ENCODE measurements around the gene COMMD3. TPM values are rescaled to one million over a fixed set of nuclear protein-coding genes. Genes with fewer than 3 reads are reported as not detected.

COMMD3 gene
- total RNA-seq, 4 donors from 2014 or later, result 17.2 to 28.2 (median 23.8) TPM

- Histone ChIP-seq H3K36me3 (no peaks in the 10 kb centered on the region), H3K27me3 (peaks cover 0 to 2% of the 10 kb centered on the region in 2 donors), H3K9me3 (no peaks in the 10 kb centered on the region), H3K4me1 (no peaks in the 10 kb centered on the region), H3K27ac (no peak overlapping the region), H3K4me3 (no peak overlapping the region)
- WGBS, 2 donors, result 93% methylated on average over 1 of the region's 1 CpG
- no peak for TF ChIP-seq CTCF (IDR thresholded peaks at IDR 0.05)
- no peak for TF ChIP-seq EP300 (IDR thresholded peaks at IDR 0.05)
- no peak for TF ChIP-seq POLR2A (IDR thresholded peaks at IDR 0.05)
- DNase-seq (ENCODE audit: low spot score in 2 of 2), result no peak
Observed at GRCh38 chr10:22365233-22365632, 49.0 kb downstream of the COMMD3 start.

- Histone ChIP-seq H3K4me1 (no peaks in the 10 kb centered on the region), H3K9me3 (no peaks in the 10 kb centered on the region), H3K36me3 (no peaks in the 10 kb centered on the region), H3K4me3 (no peak overlapping the region), H3K27me3 (peaks cover 0 to 2% of the 10 kb centered on the region in 2 donors), H3K27ac (no peak overlapping the region)
- WGBS, 2 donors, result 74 to 78% methylated on average over 4 of the region's 4 CpGs
- no peak for DNase-seq (ENCODE audit: low spot score in 2 of 2)
- no peak for TF ChIP-seq POLR2A (IDR thresholded peaks at IDR 0.05)
- TF ChIP-seq EP300 (IDR thresholded peaks at IDR 0.05), result no peak
- no peak for TF ChIP-seq CTCF (IDR thresholded peaks at IDR 0.05)
Observed at GRCh38 chr10:22365644-22366434, 49.7 kb downstream of the COMMD3 start.

GRCh38 chr10:22366435-22366703 is 50.2 kb downstream of the COMMD3 start:
- no peaks in the 10 kb centered on the region for H3K36me3 ChIP-seq
- no peak overlapping the region for H3K4me3 ChIP-seq
- no peaks in the 10 kb centered on the region for H3K4me1 ChIP-seq
- H3K27ac ChIP-seq, result no peak overlapping the region
- no peak for DNase-seq (ENCODE audit: low spot score in 2 of 2)
- H3K9me3 ChIP-seq, result no peaks in the 10 kb centered on the region
- peaks cover 0 to 2% of the 10 kb centered on the region in 2 donors for H3K27me3 ChIP-seq
- TF ChIP-seq CTCF (IDR thresholded peaks at IDR 0.05) (no peak), EP300 (IDR thresholded peaks at IDR 0.05) (no peak), POLR2A (IDR thresholded peaks at IDR 0.05) (no peak)

- H3K36me3 ChIP-seq, result no peaks in the 10 kb centered on the region
- DNase-seq (ENCODE audit: low spot score in 2 of 2), result no peak
- WGBS, 2 donors, result 47 to 63% methylated on average over 2 of the region's 2 CpGs
- TF ChIP-seq EP300 (IDR thresholded peaks at IDR 0.05) (no peak), POLR2A (IDR thresholded peaks at IDR 0.05) (no peak), CTCF (IDR thresholded peaks at IDR 0.05) (no peak)
- no peak overlapping the region for H3K4me3 ChIP-seq
- H3K4me1 ChIP-seq, result no peaks in the 10 kb centered on the region
- H3K27ac ChIP-seq, result no peak overlapping the region
- H3K27me3 ChIP-seq, result peaks cover 0 to 2% of the 10 kb centered on the region in 2 donors
- H3K9me3 ChIP-seq, result no peaks in the 10 kb centered on the region
Observed at GRCh38 chr10:22366771-22367170, 50.6 kb downstream of the COMMD3 start.

GRCh38 chr10:22367471-22367870 is 51.3 kb downstream of the COMMD3 start:
- TF ChIP-seq CTCF (IDR thresholded peaks at IDR 0.05) (no peak), EP300 (IDR thresholded peaks at IDR 0.05) (no peak), POLR2A (IDR thresholded peaks at IDR 0.05) (no peak)
- 92 to 95% methylated on average over 1 of the region's 1 CpG for WGBS, 2 donors

More at GRCh38 chr10:22367471-22367870, 51.3 kb downstream of the COMMD3 start:
- DNase-seq (ENCODE audit: low spot score in 2 of 2), result no peak
- H3K27me3 ChIP-seq, result peaks cover 0 to 2% of the 10 kb centered on the region in 2 donors
- no peaks in the 10 kb centered on the region for H3K36me3 ChIP-seq
- H3K4me1 ChIP-seq, result no peaks in the 10 kb centered on the region
- no peak overlapping the region for H3K4me3 ChIP-seq
- H3K9me3 ChIP-seq, result no peaks in the 10 kb centered on the region
- H3K27ac ChIP-seq, result no peak overlapping the region
